GM19035 (cell line): ENCODE results near the gene RAB8A.

Experiments used
- ATAC-seq: cut with Tn5 transposase; IDR thresholded peaks from one replicate; pipeline ENCODE4 v1.9.1; 2021; ENCODE audit not compliant: unreplicated experiment

The RAB8A gene

DNA sequence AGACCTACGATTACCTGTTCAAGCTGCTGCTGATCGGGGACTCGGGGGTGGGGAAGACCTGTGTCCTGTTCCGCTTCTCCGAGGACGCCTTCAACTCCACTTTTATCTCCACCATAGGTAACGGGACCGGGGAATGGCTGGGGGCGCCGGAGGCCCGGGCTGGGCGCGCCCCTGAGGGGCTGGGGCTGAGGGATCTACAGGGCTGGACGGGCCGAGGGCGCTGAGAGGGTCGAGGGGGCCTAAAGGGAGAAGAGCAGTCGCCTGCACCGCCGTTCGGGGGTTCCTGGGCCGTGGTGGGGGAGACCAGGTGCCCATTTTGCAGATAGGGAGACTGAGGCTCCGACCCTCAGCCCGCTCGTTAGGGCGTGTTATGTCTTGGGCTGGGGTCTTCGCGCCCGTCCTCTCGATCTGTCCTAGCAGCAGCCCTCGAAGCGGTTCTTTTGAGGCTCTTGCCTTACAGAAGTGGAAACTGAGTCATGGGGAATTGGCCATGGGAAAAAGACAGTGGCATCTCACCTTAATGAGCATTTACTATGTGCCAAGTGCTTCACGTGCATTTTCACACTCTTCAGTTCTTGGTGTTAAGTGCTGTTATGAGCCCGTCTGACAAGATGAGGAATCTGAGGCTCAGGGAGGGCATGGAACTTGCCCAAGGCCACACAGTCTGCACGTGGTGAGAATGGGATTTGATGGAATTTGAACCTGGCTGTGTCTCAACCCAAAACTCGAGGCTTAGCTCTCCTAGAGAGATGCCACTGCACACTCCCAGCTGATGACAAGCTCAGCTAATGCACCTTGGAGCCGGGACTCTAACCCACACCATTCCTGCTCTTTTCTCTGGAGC lies 442 bp downstream of the RAB8A start:
- no peak for ATAC-seq

DNA sequence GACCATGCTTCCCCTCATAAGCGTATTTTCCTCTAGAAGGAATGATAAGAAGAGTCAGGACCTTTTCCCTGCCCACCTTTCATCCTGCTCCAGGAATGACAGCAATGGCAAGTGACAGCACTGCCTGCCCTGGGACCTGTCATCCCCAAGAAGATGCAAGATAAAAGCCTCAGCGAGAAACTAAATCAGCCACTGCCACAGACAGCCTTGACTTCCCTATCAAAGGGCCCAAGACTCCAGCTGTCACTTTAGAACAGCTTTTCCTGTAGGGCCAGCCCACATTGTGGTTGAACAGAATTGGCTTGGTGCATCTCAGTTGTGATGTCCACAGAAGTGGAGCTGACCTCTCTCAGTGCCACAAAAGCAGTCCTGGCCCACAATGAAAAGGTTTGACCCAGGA lies 1.1 kb downstream of the RAB8A start:
- ATAC-seq: no peak

DNA sequence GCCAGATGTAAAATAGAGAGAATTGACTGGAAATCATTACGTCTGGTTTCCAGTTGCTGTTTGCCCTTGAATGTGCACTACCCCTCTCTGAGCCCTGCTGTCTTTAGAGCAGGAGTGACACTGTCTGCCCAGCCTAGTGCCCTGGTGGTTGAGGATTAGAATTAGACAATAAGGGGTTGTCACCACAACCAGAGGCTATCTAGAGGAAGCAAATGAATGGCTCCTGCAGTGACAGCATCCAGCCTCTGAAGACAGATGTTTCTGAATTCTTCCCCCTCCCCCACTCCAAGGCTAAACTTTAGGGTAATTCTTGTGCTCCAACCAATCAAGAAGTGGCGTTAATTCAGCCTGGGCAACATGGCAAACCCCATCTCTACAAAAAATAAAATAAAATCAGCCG lies 2.0 kb downstream of the RAB8A start:
- no peak for ATAC-seq

DNA sequence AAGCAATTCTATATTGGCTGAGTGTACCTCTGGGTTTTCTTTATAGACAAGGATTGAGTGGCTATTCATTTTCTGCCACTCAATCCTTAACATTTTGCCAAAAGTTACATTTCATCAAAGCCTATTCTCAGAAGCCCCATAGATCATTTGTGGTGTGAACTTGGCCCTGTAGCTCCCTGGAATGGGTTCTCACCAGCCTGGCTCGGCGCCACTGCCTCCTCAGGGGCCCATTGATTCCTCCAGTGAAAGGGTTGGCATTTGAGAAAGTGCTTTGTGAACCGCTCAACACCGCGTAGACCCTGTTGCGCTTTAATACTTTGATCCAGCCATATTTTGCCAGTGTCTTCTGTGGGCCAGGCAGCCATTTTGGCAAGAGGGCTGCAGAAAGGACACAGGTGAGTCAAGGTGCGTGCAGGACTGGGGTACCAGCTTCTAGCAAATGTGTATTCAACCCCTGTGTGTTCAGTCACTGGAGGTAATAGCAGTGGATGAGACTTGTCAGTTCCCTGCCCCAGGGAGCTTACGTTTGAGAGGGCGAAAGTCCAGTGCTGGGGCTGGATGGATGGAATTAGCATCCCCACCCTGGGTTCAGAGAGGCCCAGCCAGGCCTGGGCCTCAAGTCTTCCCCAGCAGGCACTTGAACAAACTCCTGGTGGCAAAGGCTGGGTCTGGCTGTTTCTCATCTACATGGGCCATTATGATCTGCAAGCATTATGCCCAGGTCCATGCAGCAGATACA lies 3.8 kb downstream of the RAB8A start:
- no peak for ATAC-seq

DNA sequence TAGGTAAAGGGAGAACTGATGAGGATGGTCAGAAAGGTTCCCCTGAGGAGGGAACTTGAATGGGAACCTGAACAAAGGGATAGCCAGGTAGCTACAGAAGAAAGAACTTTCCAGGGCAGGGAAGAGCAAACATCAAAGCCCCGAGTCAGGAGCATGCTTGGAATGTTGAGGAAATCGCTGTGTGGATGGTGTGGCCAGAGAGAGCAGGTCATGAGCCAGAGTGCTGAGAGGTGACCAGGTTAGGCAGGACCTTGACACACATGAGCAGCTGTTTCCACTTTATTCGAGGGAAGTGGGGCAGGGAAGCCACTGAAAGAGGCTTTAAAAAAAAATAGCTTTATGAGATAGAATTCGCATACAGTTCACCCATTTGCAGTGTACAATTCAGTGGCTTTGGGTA lies 4.4 kb downstream of the RAB8A start:
- no peak for ATAC-seq

DNA sequence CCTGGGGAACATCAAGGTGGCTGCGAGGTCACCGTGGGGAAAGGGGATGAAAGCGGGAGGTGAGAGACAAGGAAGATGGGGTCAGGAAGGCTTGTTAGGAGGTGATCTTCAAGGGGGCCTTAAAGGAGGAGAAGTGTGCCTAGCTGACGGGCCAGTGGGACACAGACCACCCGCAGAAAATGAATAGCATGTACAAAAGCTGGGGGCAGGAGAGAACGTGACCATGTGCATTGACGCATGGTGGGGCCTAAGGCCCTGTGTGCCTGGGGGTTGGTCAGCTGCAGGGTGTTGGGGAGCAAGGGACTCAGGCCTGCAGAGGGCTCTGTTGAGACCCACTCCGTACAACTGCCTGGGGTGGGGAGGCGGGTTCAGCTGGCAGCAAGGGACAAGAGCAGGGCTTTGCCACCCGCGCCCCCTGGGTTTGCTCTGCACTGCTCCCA lies 5.9 kb downstream of the RAB8A start:
- ATAC-seq: no peak

DNA sequence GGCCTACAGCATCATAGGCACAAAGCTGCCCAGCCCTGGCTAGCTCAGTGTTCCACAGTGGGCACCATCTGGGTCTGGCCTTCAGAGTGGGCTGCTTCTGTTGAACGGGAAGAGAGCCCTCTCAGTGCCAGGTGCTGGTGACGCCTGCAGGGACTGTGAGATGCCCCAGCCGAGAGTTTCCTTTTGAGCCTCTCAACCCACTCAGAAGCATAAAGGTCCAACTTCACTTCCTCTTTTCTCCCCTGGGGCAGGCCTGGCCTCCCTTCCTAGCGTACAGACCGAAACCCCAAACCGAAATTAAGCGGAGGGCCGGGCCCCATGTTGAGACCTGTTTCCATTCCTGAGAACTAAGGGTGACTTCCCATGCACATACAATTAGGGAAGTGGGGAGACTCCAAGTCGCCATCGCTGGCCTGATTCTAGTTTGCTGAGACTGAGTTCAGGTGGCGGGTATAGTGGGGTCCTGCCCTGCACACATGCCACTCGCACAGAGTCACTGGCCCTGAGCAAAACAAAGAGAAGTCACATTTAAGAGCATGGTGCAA lies 6.9 kb downstream of the RAB8A start:
- peak; percentile 71 for ATAC-seq

DNA sequence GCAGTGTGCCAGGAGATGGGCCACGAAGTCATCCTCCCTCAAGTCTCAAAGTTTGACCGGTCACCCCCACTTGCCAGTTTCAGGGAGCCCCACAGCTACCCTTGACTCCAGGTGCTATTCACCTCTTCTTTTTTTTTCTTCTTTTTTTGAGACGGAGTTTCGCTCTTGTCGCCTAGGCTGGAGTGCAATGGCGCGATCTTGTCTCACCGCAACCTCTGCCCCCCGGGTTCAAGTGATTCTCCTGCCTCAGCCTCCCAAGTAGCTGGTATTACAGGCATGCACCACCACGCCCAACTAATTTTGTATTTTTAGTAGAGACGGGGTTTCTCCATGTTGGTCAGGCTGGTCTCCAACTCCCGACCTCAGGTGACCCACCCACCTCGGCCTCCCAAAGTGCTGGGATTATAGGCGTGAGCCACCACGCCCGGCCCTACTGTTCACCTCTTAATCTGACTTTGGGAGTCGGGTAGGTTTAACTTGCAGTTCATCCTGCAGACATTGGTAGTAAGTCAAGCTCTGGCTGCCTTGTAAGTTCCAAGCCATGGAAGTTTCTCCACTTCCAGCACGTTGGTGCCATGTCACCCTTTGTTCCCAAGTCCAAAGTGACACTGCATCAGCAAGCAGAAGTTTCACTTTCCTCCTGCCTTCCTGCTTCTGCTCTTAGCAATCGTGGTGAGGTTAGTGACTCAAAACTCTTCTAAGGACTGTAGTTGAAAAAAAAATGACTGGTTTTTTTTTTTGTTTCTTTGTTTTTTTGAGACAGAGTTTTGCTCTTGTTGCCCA lies 7.6 kb downstream of the RAB8A start:
- ATAC-seq: peak; percentile 12

DNA sequence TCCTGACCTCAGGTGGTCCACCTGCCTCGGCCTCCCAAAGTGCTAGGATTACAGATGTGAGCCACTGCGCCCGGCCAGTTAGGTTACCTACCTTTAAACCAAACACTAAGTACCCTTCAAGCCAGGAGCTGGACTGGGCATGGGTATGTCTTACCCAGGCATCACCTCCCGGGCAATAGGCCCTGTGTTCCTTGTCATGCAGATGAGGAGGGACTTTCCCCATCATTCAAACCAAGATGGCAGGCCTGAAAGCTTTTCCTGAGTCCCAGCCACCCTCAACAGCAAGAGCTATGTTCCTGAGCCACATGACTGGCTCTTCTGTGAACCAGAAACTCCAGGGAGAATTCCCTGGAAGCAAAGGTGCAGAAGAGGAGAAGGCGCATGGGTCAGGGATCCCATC lies 9.5 kb downstream of the RAB8A start:
- ATAC-seq: no peak

DNA sequence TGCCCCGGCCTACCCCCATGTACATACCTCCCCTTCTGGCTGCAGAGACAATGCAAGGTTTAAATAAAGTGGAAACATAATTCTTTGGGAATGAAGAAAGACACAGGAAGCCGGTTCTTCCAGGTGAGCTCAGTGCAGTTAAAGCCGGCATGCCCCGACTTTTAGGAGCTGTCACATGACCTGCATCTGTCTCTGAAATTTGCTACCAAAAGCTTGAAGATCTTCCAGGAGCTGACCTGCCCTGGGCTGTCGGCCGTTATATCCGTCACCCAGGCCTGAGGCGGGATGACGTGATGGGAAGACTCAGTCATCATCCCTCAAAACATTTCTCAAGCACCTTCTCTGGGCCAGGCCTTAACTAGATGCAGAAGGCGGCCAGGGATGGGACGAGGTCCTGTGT lies 10.3 kb downstream of the RAB8A start:
- no peak for ATAC-seq

DNA sequence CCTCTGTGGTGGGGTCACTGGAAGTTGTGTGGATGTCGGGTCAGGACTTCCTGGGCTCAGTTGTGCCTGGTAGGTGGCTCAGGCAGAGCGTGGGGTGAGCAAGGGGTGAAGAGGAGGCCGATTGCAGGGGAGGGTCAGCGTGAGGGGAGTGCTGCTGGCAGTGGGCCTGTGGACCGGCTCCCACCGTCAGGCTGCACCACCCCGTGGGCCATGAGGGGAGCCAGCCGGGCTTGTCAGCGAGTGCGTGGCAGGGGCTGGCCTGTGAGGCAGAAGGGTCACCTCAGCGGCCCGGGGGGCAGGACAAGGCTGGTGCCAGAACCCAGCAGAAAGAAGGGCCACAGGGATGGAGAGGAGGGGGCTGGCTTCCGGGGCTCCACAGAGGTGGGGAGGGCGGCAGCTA lies 13.3 kb downstream of the RAB8A start:
- no peak for ATAC-seq

DNA sequence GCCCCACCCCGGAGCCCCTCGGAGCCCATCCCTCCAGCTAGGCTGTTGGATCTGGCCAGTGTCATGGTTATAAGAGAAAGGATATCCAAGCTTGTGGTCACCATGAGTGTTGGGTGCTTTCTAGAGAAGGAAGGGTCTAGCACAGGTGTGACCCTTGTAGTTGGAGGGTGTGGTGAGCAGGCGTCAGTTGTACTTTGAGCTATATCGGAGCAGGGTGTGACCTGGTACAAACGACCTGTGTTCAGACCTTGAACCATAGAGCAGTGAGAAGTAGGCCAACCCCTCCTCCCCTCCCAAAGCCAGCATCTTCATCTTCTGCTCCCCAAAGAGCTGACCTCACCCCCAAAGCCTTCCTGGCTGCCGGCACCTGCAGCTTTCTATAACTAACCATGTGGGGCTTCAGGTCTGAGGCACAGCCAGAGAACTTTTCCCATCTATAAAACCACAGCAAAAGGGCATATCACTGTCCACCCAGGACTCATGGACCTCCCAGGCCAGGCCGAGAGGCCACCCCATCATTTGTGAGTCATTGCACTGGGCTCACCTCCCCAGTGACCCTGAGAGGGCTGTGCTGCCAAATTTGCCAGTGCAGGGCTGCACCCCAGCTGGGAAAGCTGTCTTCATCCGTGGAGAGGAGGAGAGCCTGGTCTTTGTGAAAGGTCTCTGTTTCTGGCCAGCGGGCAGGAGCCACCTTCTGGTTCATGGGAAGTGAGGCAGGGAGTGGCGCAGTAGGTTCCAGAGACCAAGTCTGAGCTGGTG lies 14.2 kb downstream of the RAB8A start:
- no peak for ATAC-seq

DNA sequence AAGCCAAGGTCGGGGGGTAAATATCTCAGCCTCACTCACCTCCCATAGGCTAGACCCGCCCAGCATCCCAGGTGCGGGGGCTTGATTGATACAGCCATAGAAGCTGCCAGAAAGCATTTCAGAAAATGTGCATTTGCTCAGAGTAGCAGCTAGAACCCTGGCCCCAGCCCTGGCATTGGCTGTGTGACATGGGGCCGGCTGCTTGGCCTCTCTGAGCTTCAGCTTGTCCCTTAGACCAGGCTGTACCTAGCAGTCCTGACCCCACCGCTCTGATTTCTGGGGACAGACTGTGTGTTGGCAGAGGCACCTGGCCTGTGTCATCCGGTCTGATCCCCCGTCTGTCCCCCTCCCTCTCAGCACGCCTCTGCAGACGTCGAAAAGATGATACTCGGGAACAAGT lies 15.4 kb downstream of the RAB8A start:
- ATAC-seq: no peak

DNA sequence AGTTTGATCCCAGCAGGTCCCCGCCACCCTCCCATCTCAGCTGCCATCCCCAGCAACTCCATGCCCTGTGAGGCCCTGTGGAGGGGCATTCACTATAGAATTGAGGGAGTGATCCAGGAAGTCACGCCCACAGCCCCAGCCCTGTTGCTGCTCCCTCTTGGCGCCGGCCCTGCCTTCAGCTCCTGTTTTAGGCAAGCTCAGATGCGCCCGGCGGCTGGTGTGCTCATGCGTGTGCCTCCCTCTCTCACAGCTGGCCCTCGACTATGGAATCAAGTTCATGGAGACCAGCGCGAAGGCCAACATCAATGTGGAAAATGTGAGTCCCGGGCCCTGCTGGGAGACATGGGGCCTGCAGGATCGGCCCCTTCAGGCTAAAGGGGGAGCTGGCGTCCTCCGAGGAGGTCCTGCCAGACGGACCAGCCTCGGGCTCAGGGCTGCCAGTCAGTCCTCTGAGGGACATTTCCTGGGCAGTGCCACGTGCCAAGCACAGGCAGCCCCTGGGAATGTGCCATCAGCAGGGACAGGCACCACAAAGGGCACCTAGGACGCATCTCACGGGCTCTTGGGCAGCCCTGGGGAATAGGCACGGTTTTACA lies 16.2 kb downstream of the RAB8A start:
- no peak for ATAC-seq

DNA sequence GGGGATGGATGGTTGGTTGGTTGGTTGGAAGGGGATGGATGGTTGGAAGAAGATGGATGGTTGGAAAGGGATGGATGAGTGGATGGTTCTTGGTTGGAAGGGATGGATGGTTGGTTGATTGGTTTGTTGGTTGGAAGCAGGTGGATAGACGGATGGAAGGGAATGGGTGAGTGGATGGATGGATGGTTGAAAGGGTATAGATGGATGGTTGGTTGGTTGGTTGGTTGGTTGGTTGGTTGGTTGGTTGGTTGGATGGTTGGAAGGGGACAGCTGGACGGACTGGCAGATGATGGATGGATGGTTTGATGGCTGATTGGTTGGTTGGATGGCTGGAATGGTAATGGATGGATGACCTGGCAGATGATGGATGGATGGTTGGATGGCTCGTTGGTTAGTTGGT lies 20.0 kb downstream of the RAB8A start:
- ATAC-seq: no peak

DNA sequence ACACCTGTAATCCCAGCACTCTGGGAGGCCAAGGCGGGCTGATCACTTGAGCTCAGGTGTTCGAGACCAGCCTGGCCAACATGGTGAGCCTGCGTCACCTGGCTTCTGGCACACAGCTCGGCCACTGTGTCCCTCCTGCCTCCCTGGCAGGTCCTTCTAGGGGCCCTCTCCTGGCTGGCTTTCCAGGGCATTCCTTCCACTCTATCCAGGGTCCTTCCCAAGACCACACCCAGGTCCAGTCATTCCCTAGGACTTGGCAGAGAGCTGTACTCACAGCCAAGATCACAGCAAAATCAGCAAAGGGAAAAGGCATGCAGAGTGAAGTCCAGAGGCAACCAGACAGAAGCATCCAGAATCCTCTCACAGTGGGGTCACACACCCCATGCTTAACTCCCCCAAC lies 22.1 kb downstream of the RAB8A start:
- ATAC-seq: no peak

DNA sequence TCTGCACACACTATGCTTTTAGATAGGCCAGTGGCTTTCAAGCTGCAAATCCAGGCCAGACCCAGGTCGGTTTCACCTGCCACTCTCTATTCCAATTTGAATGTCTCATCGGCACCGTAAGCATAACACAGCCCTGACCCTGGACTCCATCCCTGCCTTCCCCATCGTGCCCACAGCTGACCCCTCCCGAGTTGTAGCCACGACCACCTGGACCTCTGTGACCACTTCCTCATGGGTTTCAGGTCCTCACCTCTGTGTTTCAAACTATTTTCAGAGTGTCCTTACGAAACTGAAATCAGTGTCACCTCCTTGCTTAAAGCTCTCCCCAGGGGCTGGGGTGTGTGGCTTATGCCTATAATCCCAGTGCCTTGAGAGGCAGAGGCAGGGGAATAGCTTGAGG lies 22.8 kb downstream of the RAB8A start:
- peak; percentile 51 for ATAC-seq

DNA sequence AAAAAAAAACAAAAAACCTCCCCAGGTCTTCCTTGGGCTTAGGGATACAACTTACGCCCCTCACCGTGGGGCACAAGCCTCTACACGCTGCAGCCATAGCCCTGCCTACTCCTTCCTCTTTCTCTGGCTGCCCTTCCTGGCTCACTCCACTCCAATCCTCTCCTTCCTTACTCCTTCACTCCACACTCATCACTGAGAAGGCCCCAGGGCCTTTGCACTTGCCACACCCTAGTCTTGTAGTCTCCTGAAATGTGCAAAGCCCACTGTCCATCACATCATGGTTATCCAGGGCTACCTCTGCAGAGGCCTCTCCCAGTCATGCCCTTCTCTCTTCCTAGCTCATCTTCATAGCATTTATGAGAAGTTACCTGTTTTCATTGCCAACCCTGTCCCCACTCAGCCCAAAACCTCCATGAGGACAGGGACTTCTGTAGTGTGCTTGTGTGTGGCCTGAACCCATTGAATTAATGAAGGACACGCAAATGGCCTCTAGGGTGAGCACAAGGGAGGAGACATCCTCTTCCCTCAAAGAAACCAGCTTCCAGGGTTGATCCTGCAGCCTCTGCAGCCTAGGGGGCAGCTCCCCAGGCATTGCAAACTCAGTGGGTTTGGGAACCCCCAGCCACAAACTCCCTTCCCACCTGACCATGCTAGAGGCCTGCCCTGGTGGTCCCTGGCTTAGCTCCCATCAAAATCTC lies 23.9 kb downstream of the RAB8A start:
- ATAC-seq: no peak

DNA sequence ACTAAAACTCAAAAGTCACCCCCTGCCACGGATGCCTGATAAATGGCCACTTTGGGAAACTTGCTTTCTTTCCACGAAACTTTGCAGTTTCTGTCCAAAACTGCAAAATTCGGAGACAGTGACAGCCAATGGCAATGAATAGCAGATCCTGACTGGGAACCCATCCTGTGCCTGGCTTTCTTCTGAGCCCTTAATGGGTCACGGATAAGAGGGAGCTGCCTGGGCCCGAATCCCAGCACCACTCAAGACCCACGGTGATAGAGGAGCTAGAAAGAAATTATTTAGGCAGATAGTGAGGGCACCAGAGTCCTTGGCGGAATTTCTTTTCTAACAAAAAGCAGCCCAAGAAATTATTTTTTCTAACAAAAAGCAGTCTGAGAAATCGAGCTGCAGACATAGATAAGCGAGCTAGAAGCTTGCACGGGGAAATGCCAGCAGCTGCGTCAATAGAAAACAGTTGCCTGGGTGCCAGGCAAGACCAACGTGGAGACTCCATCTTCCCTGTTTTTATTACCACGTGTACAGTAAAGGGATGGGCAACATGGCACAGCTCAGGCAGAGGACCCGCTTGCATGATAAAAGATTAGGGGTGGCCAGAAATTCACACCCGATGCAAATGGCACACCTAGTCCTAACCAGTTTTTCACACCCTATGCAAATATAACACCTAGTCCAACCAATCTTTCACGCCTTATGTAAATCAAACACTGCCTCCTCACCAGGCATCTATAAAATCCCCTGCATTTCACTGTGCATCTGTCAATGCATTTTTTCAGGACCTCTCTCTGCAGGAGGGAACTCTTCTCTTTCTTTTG lies 24.7 kb downstream of the RAB8A start:
- no peak for ATAC-seq
